Heart left ventricle (tissue), 16 donors: ENCODE data around the gene C19orf12. TPM values are rescaled to one million over a fixed set of nuclear protein-coding genes. Genes with fewer than 3 reads are reported as not detected.

Experiments
- ATAC-seq, 4 donors: fragments of 200-7000 bp; cut with Tn5 transposase; one replicate each; pipeline ENCODE4 v1.9.1; 2020 to 2022; ENCODE audit warnings: moderate library complexity in 4 of 4, mild to moderate bottlenecking in 3 of 4, moderate number of reproducible peaks in 1 of 4
- DNase-seq, 5 donors: peaks; one replicate each; pipeline ENCODE4 v3.0.0-alpha.2; 2020
- H3K27ac ChIP-seq, 12 donors: fragments of 200-600 bp; sonication (generic) in 4 of 12; one replicate each; pipeline versions ENCODE4 v1.5.0 to v1.8.0; 2016 to 2022; ENCODE audit warnings: mild to moderate bottlenecking in 2 of 12
- H3K27me3 ChIP-seq, 9 donors: fragments of 200-600 bp; sonication (generic) in 2 of 9; one replicate each; pipeline versions ENCODE4 v1.5.1 to v1.8.0; 2016 to 2022; ENCODE audit warnings: mild to moderate bottlenecking in 3 of 9
- H3K36me3 ChIP-seq, 9 donors: fragments of 200-600 bp; sonication (generic) in 2 of 9; one replicate each; pipeline versions ENCODE4 v1.5.0 to v1.8.0; 2018 to 2022; ENCODE audit warnings: mild to moderate bottlenecking in 2 of 9
- H3K4me1 ChIP-seq, 12 donors: fragments of 200-600 bp; sonication (generic) in 4 of 12; one replicate each; pipeline versions ENCODE4 v1.5.0 to v1.8.0; 2016 to 2022; ENCODE audit warnings: mild to moderate bottlenecking in 3 of 12
- H3K4me3 ChIP-seq, 12 donors: fragments of 200-600 bp; sonication (generic) in 4 of 12; one replicate each; pipeline versions ENCODE4 v1.5.0 to v1.8.0; 2017 to 2022; ENCODE audit warnings: mild to moderate bottlenecking in 9 of 12, moderate library complexity in 4 of 12
- H3K9me3 ChIP-seq, 12 donors: fragments of 200-600 bp; sonication (generic) in 4 of 12; one replicate each; pipeline versions ENCODE4 v1.5.0 to v1.8.0; 2016 to 2022; ENCODE audit warnings: mild to moderate bottlenecking in 1 of 12
- CTCF ChIP-seq, 12 donors: fragments of 200-600 bp; sonication (generic) in 4 of 12; IDR thresholded peaks; one replicate each; pipeline versions ENCODE4 v1.5.0 to v1.8.0; 2018 to 2022; ENCODE audit warnings: antibody characterized with exemption in 12 of 12, mild to moderate bottlenecking in 5 of 12
- POLR2A ChIP-seq, 2 donors: fragments of 450-650 bp; IDR thresholded peaks; one replicate each; pipeline ENCODE4 v1.6.1; 2017; ENCODE audit warnings: antibody characterized with exemption in 2 of 2, mild to moderate bottlenecking in 2 of 2, moderate library complexity in 2 of 2
- WGBS, 4 donors: extraction: QIAGEN DNeasy Blood & Tissue Kit in 2 of 4; methylation state at CpG; one replicate each; pipeline versions ENCODE4 v1.1.5 to v1.1.7; 2013 to 2018; 5-methylcytosine and 5-hydroxymethylcytosine counted together
- intact Hi-C, 10 donors: fragments of 100-400 bp; cut with DNase I; formaldehyde crosslinking; loops; one replicate each; pipeline versions ENCODE4 v1.11.1 to v1.14.2; 2022
- polyA plus RNA-seq, 2 donors: library from polyadenylated mRNA; stranded (reverse); fragments of 200-250 nt; gene quantifications; one replicate each; pipeline ENCODE4 v1.2.3, GENCODE V29; 2013
- total RNA-seq, 9 donors: library from RNA; depleted of rRNA in 2 of 9; stranded (reverse); fragments of >200 nt in 2 of 9; fragmentation: NEBNext Ultra II Directional in 3 of 9; extraction: Animal tissue kit (Norgen Biotek cat#: 25700) in 3 of 9; gene quantifications; one replicate each; pipeline versions ENCODE4 v1.1.0 to v1.2.4, GENCODE V29; 2016 to 2023
- donor health status: ischemic (EF 13 %, LVEDD 7.1; RV severe dilation, severe dysfunction).
- donor health status: healthy with polysubstance abuse.
- donor health status: DM: no; HTN: yes; CAD: no.
- donor health status: DM: no; HTN: no; CAD: no.
- donor health status: ischemic (EF 25% LVEDD 6.9; RV normal size, moderate dysfunction).
- donor health status: ischemic (EF 25% LVEDD 5.7; RV mildly dilated, moderate dysfunction).
- donor health status: healthy.
- donor health status: DM: yes; HTN: yes; CAD: no.
- donor health status: ischemic (EF 35%, LVEDD 5.7; RV mildly dilated, moderate dysfunction).
- donor health status: nonischemic (EF 11% LVEDD 7.7; RV severe dilation, severe dysfunction).
- donor health status: DM: yes; HTN: yes; CAD: no.
- donor health status: PGD.
- donor health status: ischemic (EF 29% LVEDD 5.4; RV normal size, mild dysfunction).
- donor health status: nonischemic (EF 23%, LVEDD 6.1; RV moderate dilation, normal function).

Gene C19orf12
- total and polyA plus RNA-seq, 11 donors: 34.0 to 80.3 (median 47.1) TPM

DNA sequence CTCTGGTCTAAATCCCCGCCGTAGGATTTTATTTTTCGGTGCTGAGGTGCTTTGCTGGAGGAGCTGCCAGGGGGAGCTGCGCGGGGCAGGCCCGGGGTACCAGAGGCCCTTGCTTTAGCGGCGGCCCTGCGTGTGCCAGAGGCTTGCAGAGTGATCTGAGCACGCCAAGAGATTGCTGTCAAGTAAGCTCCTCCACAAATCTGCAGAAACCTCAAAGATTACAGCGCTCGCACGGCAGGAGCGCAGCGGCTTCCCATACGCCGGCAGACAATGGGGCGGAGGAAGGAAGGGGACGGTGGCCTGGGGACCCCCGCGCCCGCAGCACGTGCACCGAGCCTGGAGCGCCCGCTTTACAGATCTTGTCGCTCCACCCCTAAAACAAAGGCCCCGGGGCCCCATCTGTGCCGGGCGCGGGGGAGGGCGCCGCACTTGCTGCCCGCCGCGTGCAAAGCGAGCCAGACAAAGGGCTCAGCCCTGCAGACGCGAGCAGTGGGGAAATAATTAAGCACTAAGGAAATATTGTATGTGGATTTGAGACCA lies 9.1 kb upstream of the C19orf12 start:
- peak; percentile 43 to 57 (median 50) for ATAC-seq
- H3K27ac ChIP-seq: no peak overlapping the region
- H3K4me3 ChIP-seq: peak overlapping the region; percentile 5 to 47 (median 39)
- H3K36me3 ChIP-seq: no peaks in the 10 kb centered on the region
- peaks cover 0 to 13% (median 10%) of the 10 kb centered on the region in 12 donors for H3K4me1 ChIP-seq
- TF ChIP-seq CTCF (IDR thresholded peaks at IDR 0.05): no peak
- no peak for TF ChIP-seq POLR2A (IDR thresholded peaks at IDR 0.05)
- intact Hi-C loops: no loop called here
- peaks cover 0 to 45% (median 4%) of the 10 kb centered on the region in 9 donors for H3K27me3 ChIP-seq
- 1 to 3% (median 2%) methylated on average over 17 to 39 of the region's 39 CpGs for WGBS, 4 donors
- no peak for DNase-seq
- H3K9me3 ChIP-seq: no peaks in the 10 kb centered on the region

GRCh38 chr19:29717051-29717450 lies 2.0 kb upstream of the C19orf12 start:
- Histone ChIP-seq H3K4me3 (no peak overlapping the region), H3K4me1 (peaks cover 0 to 40% (median 24%) of the 10 kb centered on the region in 12 donors), H3K36me3 (no peaks in the 10 kb centered on the region), H3K27ac (no peak overlapping the region), H3K9me3 (no peaks in the 10 kb centered on the region), H3K27me3 (peaks cover 0 to 4% (median 0%) of the 10 kb centered on the region in 9 donors)
- TF ChIP-seq CTCF (IDR thresholded peaks at IDR 0.05): no peak
- no peak for TF ChIP-seq POLR2A (IDR thresholded peaks at IDR 0.05)
- intact Hi-C loops: loop anchor here in 8 of 10 donors (2.0 to 10.0 kb wide), 8 partner anchors 22 to 505 kb away; partner anchors contain the start of genes PLEKHF1 (in 5 of the 8) and UQCRFS1 (in 1 of the 8)
- 80 to 90% (median 83%) methylated on average over 16 of the region's 16 CpGs for WGBS, 4 donors
- DNase-seq (peak in 1 of 5 donors; percentile 35), ATAC-seq (no peak)

GRCh38 chr19:29715701-29716581 lies 880 bp upstream of the C19orf12 start:
- 30 to 36% (median 35%) methylated on average over 13 of the region's 13 CpGs for WGBS, 4 donors
- intact Hi-C loops: loop anchor here (1.0 to 10.0 kb wide), 11 partner anchors 21 to 504 kb away; partner anchors contain the start of genes PLEKHF1 (in 5 of the 10) and UQCRFS1 (in 1 of the 10)
- Histone ChIP-seq H3K36me3 (no peaks in the 10 kb centered on the region), H3K27ac (peak overlapping the region; percentile 89 to 100 (median 96)), H3K4me3 (peak overlapping the region; percentile 68 to 100 (median 91)), H3K9me3 (no peaks in the 10 kb centered on the region), H3K4me1 (peaks cover 0 to 48% (median 24%) of the 10 kb centered on the region in 12 donors), H3K27me3 (peaks cover 0 to 4% (median 0%) of the 10 kb centered on the region in 9 donors)
- DNase-seq (no peak), ATAC-seq (peak; percentile 2 to 33 (median 21))
- no peak for TF ChIP-seq POLR2A (IDR thresholded peaks at IDR 0.05)
- TF ChIP-seq CTCF (IDR thresholded peaks at IDR 0.05): no peak
